HL-60 (cell line): ENCODE measurements around the gene ATP6V1G1.
"Not testable (repeated sequence)": the region's sequence is repeated elsewhere in the genome, so short reads cannot be mapped to it uniquely, and the experiment has no call there.

ENCODE experiments used
- DNase-seq, 2 experiments: peaks; one replicate each; pipeline ENCODE4 v3.0.0-alpha.2; 2010 to 2020; ENCODE audit warnings: low read depth in 1 of 2, low spot score in 1 of 2
- H3K27ac ChIP-seq: fragments of 250-450 bp; sonication (Bioruptor Pico); replicated peaks from 2 replicates; pipeline ENCODE4 v1.5.1; 2020; ENCODE audit warnings: mild to moderate bottlenecking, moderate library complexity
- H3K27me3 ChIP-seq: fragments of 250-450 bp; sonication (Bioruptor Pico); 2 replicates; pipeline ENCODE4 v1.5.1; 2021; ENCODE audit warnings: mild to moderate bottlenecking, moderate library complexity; ENCODE audit not compliant: insufficient read depth, poor library complexity, severe bottlenecking
- H3K4me3 ChIP-seq: replicated peaks from 2 replicates; pipeline ENCODE4 v1.5.1; 2011; ENCODE audit warnings: mild to moderate bottlenecking, control low read depth, low read length; ENCODE audit not compliant: insufficient read depth
- CTCF ChIP-seq: IDR thresholded peaks from one replicate; pipeline ENCODE4 v1.5.1; 2011; ENCODE audit warnings: low read length, control low read depth, inconsistent platforms; ENCODE audit not compliant: insufficient read depth
- GABPA ChIP-seq: IDR thresholded peaks from 2 replicates; pipeline ENCODE4 v1.6.1; 2012; ENCODE audit warnings: low read depth
- POLR2AphosphoS5 ChIP-seq: IDR thresholded peaks from 2 replicates; pipeline ENCODE4 v1.6.1; 2012; ENCODE audit warnings: low read depth
- REST ChIP-seq: IDR thresholded peaks from 2 replicates; pipeline ENCODE4 v1.6.1; 2012; ENCODE audit warnings: low read depth; ENCODE audit not compliant: insufficient replicate concordance
- SPI1 ChIP-seq: IDR thresholded peaks from 2 replicates; pipeline ENCODE4 v1.6.1; 2012; ENCODE audit warnings: low read depth, mild to moderate bottlenecking, borderline replicate concordance

The ATP6V1G1 gene

GRCh38 chr9:114591849-114592248 lies 4.3 kb downstream of the ATP6V1G1 start:
- H3K27ac ChIP-seq = peak overlapping the region; percentile 38

GRCh38 chr9:114592356-114592755 lies 4.8 kb downstream of the ATP6V1G1 start:
- DNase-seq = peak in 1 of 2 experiments; percentile 77
- H3K4me3 ChIP-seq = no peak overlapping the region
- H3K27me3 ChIP-seq = no peaks in the 10 kb centered on the region
- peak; percentile 79 for TF ChIP-seq SPI1
- no peak for TF ChIP-seq POLR2AphosphoS5
- TF ChIP-seq CTCF = peak; percentile 53
- H3K27ac ChIP-seq = peak overlapping the region; percentile 41

More at GRCh38 chr9:114591849-114592248, 4.3 kb downstream of the ATP6V1G1 start:
- no peak for DNase-seq
- Histone ChIP-seq H3K4me3 (peak overlapping the region; percentile 22; the same call in 1 of the 2 replicates), H3K27me3 (no peaks in the 10 kb centered on the region)
- TF ChIP-seq SPI1 (no peak), CTCF (no peak), REST (no peak), GABPA (no peak), POLR2AphosphoS5 (no peak)

- Histone ChIP-seq H3K27me3 (no peaks in the 10 kb centered on the region), H3K27ac (no peak overlapping the region), H3K4me3 (no peak overlapping the region)
- DNase-seq = no peak
- TF ChIP-seq SPI1 (no peak), POLR2AphosphoS5 (no peak), GABPA (no peak), REST (no peak), CTCF (no peak)
These were observed 6.6 kb downstream of the ATP6V1G1 start for GRCh38 chr9:114594136-114594535.

GRCh38 chr9:114600502-114601248 lies 13.1 kb downstream of the ATP6V1G1 start:
- H3K4me3 ChIP-seq, DNase-seq, H3K27me3 ChIP-seq, H3K27ac ChIP-seq: not testable (repeated sequence)

GRCh38 chr9:114601787-114602186 lies 14.2 kb downstream of the ATP6V1G1 start:
- H3K27me3 ChIP-seq, DNase-seq, H3K27ac ChIP-seq, H3K4me3 ChIP-seq: not testable (repeated sequence)
